Left renal cortex interstitium (tissue), 4 donors: Measurements from ENCODE around the gene C11orf68. TPM values are rescaled to one million over a fixed set of nuclear protein-coding genes. Genes with fewer than 3 reads are reported as not detected.
"Not testable (repeated sequence)": the region's sequence is repeated elsewhere in the genome, so short reads cannot be mapped to it uniquely, and the experiment has no call there.

Experiments
- DNase-seq, 4 donors: peaks; one replicate each; pipeline ENCODE4 v3.0.0-alpha.2; 2013; ENCODE audit warnings: low read depth in 4 of 4, low spot score in 2 of 4, missing footprints in 1 of 4
- polyA plus RNA-seq, 4 donors: library from polyadenylated mRNA; unstranded; fragments of 120-200 nt; gene quantifications; one replicate each; pipeline ENCODE4 v1.2.1, GENCODE V29; 2013; ENCODE audit not compliant: insufficient read length in 4 of 4

C11orf68 gene
- polyA plus RNA-seq: 10 to 100 TPM; 31.8 to 49.9 (median 41.7) TPM

DNA sequence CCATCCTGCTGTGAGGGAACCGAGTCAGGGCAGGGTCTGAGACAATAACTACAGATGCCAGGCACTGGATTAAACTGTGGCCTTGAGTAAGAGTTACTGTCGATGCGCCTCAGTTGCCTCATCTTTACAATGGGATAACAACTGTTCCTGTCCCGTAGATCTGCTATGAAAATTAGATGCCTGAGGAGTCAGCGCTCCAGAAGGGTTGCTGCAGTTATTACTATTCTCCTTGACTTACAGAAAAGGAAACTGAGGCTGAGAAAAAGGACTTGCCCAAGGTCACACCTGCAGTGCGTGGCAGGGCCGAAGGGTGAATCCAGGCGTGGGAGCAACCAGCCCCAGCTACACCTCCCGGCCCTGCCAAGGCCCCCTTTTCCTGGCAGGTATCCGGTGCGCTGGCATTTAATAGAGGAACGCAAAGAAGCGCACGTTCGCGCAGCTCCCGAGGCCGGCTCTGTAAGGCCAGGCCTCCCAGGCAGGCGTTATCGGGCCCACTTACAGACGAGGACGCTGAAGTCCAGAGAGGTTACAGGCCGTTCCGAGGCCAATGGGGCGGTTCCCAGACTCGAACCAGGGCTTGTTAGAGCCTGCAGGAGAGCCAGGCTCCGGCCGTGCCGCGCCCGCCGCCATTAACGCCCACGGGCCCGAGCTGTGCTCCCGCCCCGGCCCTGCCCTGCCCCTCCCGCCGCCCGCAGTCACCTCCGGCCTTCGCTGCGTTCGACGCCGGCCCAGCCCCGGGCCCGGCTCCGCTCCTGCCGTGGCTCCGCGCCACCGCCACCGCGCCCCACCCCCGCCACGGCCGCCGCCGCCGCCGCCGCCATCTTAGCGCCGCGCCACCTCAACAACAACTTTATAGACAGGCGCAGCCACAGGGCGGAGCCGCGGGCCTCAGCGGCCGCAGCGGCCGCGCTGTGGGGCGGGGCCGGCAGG lies at the start of gene C11orf68:
TSS of gene C11orf68 (minus strand) at position 852 of the 930 bp plus-strand sequence. CDS start at position 821, 31 bp downstream.
- no peak for DNase-seq

GRCh38 chr11:65967329-65967934 lies 48.6 kb upstream of the C11orf68 start:
- DNase-seq: no peak

DNA sequence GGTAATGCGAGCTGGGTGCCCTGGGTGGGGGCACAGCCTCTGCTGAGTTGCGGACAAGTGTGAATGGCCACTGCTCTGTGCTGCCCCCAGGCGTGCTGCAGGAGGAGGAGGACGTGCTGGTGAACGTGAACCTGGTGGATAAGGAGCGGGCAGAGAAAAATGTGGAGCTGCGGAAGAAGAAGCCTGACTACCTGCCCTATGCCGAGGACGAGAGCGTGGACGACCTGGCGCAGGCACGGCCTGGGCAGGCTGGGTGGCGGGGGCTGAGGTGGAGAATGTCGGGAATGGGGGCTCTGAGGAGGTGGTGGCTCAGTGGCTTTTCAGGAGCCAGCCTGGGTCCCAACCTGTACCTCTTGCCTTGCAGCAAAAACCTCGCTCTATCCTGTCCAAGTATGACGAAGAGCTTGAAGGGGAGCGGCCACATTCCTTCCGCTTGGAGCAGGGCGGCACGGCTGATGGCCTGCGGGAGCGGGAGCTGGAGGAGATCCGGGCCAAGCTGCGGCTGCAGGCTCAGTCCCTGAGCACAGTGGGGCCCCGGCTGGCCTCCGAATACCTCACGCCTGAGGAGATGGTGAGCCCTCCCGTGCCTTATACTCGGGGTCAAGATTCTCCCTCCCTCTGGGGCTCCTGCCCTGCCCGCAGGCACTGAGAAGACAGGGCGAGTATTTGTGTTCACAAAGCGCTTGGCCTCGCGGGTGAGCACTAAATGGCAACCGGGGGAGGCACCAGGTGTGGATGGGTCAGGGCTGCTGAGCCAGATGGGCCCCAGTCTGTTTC lies 47.3 kb upstream of the C11orf68 start:
- DNase-seq: no peak

- DNase-seq: no peak
These were observed 46.0 kb upstream of the C11orf68 start for GRCh38 chr11:65964906-65965305.

DNA sequence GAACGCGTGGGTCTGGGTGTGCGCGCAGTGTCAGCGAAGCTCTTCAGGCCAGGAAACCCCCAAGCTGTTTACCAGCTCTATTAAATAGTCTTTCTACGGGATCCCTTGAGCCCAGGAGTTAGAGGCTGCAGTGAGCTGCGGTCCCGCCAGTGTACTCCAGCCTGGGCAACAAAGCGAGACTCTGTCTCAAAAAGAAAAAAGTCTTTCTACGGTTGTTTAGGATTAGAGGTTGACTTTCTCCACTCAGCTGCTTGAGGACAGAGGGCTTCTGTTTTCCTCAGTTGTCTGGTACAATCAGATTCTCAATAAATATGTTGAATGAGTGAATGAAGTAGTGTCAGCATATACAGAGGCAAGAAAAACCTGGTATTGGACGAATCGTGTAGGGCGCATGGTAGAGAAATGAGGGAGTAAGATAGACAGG lies 43.3 kb upstream of the C11orf68 start:
- no peak for DNase-seq

- peak; percentile 92 to 97 (median 96) for DNase-seq
These were observed 42.6 kb upstream of the C11orf68 start, which contains the start of gene SART1 for GRCh38 chr11:65961267-65962140. Gene SART1, plus strand, starts transcription at chr11:65961734. Its CDS starts 47 bp downstream, at chr11:65961781.

DNA sequence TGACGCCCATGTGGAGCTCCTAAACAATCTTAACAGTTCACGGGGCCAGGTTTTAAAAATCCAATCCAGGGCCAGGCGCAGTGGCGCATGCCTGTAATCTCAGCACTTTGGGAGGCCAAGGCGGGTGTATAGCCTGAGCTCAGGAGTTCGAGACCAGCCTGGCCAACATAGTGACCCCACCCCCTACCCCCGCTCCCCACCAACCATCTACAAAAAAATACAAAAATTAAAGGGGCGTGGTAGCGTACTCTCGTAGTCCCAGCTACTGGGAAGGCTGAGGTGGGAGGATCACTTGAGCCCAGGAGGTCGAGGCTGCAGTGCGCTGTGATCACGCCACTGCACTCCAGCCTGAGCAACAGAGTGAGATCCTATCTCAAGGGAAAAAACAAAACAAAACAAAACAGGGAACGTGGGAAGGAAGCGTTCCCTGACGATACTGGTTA lies 42.0 kb upstream of the C11orf68 start:
- no peak for DNase-seq

GRCh38 chr11:65958774-65959420 lies 40.0 kb upstream of the C11orf68 start:
- no peak for DNase-seq

GRCh38 chr11:65958291-65958690 lies 39.4 kb upstream of the C11orf68 start:
- DNase-seq: no peak

GRCh38 chr11:65954771-65955170 lies 35.9 kb upstream of the C11orf68 start:
- no peak for DNase-seq

DNA sequence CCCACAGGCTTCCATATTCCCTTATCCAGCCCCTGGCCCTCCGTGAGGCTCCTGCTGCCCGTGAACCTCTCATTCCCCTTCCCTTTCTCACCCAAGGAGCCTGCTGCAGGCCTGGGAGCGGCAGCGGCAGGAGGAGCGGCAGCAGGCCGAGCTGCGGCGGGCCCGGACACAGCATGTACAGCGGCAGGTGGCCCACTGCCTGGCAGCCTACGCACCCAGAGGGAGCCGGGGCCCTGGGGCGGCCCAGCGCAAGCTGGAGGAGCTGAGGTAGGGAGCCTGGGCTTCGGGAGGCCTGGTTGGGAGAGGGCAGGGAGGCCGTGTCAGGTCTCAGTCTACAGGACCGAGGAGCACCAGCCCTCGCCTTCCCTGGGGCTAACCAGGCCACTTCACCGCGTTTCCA lies 34.6 kb upstream of the C11orf68 start:
- DNase-seq: no peak

DNA sequence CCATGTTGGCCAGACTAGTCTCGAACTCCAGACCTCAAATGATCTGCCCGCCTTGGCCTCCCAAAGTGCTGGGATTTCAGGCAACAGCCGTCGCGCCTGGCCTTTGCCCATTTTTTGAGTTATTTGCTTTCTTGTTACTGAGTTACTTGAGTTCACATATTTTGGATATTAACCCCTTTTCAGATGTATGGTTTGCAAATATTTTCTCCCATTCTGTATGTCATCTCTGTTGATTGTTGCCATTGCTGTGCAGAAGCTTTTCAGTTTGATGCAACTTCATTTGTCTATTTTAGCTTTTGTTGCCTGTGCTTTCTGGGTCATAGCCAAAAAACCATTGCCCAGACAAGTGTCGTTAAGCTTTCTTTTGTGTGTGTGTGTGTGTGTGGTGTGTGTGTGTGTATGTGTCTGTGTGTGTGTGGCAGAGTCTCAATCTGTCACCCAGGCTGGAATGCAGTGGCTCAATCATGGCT lies 33.2 kb upstream of the C11orf68 start:
- DNase-seq: no peak

GRCh38 chr11:65951641-65952040 lies 32.8 kb upstream of the C11orf68 start:
- DNase-seq: not testable (repeated sequence)

- DNase-seq: not testable (repeated sequence)
These were observed 31.8 kb upstream of the C11orf68 start for GRCh38 chr11:65950711-65951110.

GRCh38 chr11:65947603-65948125 lies 28.8 kb upstream of the C11orf68 start:
- DNase-seq: no peak

DNA sequence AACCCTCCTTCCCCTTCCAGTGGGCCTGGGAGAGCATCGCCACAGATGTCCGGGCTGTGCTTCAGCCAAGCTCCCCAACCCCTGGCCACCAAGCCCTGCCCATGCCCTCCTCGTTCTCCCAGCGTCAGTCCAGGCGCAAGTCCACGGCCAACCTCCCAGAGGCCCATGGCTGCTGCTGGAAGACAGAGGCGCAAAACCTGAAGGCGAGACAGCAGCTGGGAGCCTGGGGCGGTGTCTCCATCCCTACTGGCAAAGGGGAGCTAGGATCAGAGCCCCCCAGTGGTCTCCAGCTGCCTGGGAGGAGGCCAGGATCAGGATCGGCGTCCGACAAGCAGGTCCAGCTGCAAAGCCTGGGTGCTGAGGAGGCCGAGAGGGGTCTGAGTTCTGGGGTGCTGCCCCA lies 28.3 kb upstream of the C11orf68 start:
- no peak for DNase-seq

DNA sequence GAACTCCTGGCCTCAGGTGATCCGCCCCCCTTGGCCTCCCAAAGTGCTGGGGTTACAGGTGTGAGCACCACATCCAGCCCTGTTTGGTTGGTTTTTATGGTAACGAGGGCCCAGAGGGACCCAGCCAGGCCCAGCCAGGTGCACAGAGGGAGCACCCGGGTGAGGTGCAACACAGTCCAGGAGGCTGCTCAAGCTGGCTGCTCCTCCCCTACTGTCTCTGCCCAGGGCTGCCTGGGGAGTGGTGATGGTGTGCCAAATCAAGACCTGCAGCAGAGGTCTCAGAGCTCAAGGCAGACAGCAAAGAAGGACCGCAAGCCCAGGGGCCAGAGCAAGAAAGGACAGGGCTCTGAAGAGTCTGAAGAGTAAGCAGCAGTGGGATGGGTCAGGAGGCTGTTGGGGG lies 27.8 kb upstream of the C11orf68 start:
- no peak for DNase-seq

GRCh38 chr11:65945941-65946558 lies 27.2 kb upstream of the C11orf68 start:
- DNase-seq: no peak
